Brain microvascular endothelial cell (primary cell): ENCODE results near the gene ADNP.
A peak's percentile ranks its signal among the peaks of the same experiment; 100 is the strongest.

Experiments
- DNase-seq: peaks from one replicate; pipeline ENCODE4 v3.0.0-alpha.2; 2020
- H3K27ac ChIP-seq: fragments of 250-450 bp; sonication (Bioruptor Pico); 2 replicates; pipeline ENCODE4 v1.5.1; 2020; ENCODE audit warnings: mild to moderate bottlenecking, moderate library complexity
- H3K27me3 ChIP-seq: fragments of 250-450 bp; sonication (Bioruptor Pico); replicated peaks from 2 replicates; pipeline ENCODE4 v1.5.1; 2020; ENCODE audit warnings: mild to moderate bottlenecking
- H3K36me3 ChIP-seq: fragments of 250-450 bp; sonication (Bioruptor Pico); replicated peaks from 2 replicates; pipeline ENCODE4 v1.5.1; 2020; ENCODE audit warnings: mild to moderate bottlenecking
- H3K4me3 ChIP-seq: 2 replicates; pipeline ENCODE4 v1.5.1; 2011; ENCODE audit warnings: low read depth, mild to moderate bottlenecking, control low read depth, low read length, moderate library complexity
- in situ Hi-C: cut with HindIII; loops from 2 replicates; pipeline ENCODE4 v1.10.0; 2017; ENCODE audit warnings: low sequenced_read_pairs, low pct_ligation_motif_present
- TF ChIP-seq, protein P1 (sequence below): IDR thresholded peaks from 2 replicates; pipeline ENCODE4 v1.5.1; 2011; ENCODE audit warnings: low read depth, mild to moderate bottlenecking, moderate library complexity, low read length, control low read depth, inconsistent platforms; ENCODE audit errors: missing control alignments

Gene ADNP

DNA sequence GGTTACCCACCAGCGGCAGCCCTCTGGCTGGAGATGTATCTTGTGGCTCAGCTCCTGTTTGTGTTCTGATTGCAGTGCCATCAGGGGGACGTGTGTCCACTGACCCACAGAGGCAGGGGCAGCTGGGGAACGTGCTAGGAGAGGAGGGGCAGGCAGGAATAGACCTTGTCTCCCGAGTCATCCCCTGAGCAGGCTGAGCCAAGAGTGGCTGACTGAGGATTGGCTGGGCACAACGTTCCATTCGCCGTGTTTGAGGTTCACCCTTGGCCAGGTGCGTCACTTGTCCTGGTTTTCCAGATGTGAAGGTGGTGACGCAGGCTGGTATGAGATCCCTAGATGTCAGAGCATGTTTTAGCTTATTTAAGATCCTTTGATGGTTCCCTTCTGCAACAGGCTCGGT is 57.7 kb downstream of the ADNP start:
- no peak for DNase-seq
- TF ChIP-seq, protein P1, sequence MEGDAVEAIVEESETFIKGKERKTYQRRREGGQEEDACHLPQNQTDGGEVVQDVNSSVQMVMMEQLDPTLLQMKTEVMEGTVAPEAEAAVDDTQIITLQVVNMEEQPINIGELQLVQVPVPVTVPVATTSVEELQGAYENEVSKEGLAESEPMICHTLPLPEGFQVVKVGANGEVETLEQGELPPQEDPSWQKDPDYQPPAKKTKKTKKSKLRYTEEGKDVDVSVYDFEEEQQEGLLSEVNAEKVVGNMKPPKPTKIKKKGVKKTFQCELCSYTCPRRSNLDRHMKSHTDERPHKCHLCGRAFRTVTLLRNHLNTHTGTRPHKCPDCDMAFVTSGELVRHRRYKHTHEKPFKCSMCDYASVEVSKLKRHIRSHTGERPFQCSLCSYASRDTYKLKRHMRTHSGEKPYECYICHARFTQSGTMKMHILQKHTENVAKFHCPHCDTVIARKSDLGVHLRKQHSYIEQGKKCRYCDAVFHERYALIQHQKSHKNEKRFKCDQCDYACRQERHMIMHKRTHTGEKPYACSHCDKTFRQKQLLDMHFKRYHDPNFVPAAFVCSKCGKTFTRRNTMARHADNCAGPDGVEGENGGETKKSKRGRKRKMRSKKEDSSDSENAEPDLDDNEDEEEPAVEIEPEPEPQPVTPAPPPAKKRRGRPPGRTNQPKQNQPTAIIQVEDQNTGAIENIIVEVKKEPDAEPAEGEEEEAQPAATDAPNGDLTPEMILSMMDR = no peak
- H3K27ac ChIP-seq = no peak overlapping the region
- H3K4me3 ChIP-seq = no peak overlapping the region
- no peaks in the 10 kb centered on the region for H3K27me3 ChIP-seq
- in situ Hi-C loops = no loop called here
- no peaks in the 10 kb centered on the region for H3K36me3 ChIP-seq

GRCh38 chr20:50872560-50873425 is 58.4 kb downstream of the ADNP start:
- no peak overlapping the region for H3K27ac ChIP-seq

GRCh38 chr20:50870561-50871161 is 60.6 kb downstream of the ADNP start:
- Histone ChIP-seq H3K4me3 (no peak overlapping the region), H3K27ac (no peak overlapping the region), H3K36me3 (no peaks in the 10 kb centered on the region), H3K27me3 (no peaks in the 10 kb centered on the region)
- in situ Hi-C loops = no loop called here
- TF ChIP-seq, protein P1 = no peak
- peak; percentile 5 for DNase-seq

More at GRCh38 chr20:50872560-50873425, 58.4 kb downstream of the ADNP start:
- H3K36me3 ChIP-seq = no peaks in the 10 kb centered on the region
- no peak overlapping the region for H3K4me3 ChIP-seq
- in situ Hi-C loops = no loop called here
- no peaks in the 10 kb centered on the region for H3K27me3 ChIP-seq
- DNase-seq = no peak
- TF ChIP-seq, protein P1 = no peak

DNA sequence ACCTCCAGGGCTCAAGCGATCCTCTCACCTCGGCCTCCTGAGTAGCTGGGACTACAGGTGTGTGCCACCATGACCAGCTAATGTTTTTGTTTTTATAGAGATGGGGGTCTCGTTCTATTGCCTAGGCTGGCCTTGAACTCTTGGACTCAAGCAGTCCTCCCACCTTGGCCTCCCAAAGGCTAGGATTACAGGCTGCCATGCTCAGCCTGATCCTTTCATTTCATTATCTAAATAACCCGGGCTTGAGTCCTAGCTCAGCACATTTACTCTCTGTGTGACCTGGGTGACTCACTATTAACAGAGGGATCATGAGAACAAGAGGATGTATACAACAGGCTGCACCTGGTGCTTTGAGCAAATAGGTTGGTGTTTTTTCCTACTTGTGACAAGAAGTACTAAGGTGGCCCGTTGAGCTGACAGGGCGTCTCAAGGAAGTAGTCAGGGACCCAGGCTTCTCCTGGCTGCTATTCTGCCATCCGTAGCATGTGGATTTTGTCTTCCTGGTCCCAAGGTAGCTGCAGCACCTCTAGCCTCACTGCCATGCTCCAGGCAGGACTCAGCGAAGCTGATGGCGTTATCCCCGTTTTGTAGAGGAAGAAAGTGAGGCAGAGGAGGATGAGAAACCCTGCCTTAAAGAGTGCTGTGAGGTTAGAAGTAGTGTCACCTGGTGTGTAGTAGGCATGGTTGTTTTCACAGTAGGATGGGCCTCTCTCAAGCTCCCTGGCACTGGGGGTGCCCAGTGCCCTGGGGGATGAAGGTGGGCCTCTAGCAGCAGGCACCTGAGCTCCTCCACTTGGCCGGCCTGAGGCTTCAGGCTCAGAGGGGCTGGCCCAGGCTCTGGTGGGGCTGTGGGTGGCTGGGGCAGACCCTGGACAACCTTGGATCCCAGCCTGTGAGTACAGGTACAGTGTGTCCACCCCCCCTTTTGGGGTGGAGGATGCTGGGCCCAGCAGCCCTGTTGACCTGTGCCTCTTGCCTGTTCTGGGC is 62.4 kb downstream of the ADNP start:
- peak; percentile 5 for DNase-seq
- Histone ChIP-seq H3K27me3 (no peaks in the 10 kb centered on the region), H3K27ac (no peak overlapping the region), H3K36me3 (no peaks in the 10 kb centered on the region), H3K4me3 (no peak overlapping the region)
- in situ Hi-C loops = no loop called here
- TF ChIP-seq, protein P1 = no peak

GRCh38 chr20:50867805-50868204 is 63.4 kb downstream of the ADNP start:
- Histone ChIP-seq H3K36me3 (no peaks in the 10 kb centered on the region), H3K27ac (no peak overlapping the region), H3K4me3 (no peak overlapping the region), H3K27me3 (no peaks in the 10 kb centered on the region)
- TF ChIP-seq, protein P1 = no peak
- no peak for DNase-seq
- in situ Hi-C loops = no loop called here
